ENCODE measurements around the gene OTOP1.
A peak's percentile ranks its signal among the peaks of the same experiment; 100 is the strongest.
"Not testable (repeated sequence)": the region's sequence is repeated elsewhere in the genome, so short reads cannot be mapped to it uniquely, and the experiment has no call there.

Gene OTOP1

DNA sequence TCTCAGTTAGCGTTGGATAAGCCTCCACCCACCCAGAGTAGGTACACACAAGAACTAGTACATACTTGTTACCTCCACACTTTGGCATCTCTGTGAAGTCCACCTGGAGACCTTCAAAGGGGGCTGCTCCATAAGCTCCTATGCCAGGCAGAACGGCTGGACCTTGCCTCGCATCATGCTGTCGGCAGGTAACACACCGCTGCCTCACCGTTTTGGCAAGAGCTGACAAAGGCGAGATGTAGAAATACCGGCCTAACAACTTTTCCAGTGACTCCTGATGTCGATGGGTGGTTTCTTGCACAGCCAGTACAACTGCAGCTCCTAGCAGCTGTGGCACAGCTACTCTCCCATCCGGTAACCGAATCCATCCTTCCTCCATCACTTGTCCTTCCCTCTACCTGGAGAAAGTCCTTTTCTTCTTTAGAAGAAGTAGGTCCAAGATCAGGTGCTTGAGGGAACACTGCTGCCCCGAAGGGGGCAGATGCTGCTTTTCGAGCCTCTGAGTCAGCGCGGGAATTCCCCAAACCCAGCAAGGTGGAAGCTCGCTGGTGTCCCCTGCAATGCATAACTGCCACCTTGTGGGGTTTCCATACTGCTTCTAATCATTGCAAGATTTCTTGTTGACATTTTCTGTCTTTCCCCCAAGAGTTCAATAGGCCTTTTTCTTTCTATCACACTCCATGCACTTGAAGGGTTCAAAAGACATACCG is 65.6 kb downstream of the OTOP1 start:
- peak; percentile 10 for DNase-seq (ENCODE audit: low spot score)

DNA sequence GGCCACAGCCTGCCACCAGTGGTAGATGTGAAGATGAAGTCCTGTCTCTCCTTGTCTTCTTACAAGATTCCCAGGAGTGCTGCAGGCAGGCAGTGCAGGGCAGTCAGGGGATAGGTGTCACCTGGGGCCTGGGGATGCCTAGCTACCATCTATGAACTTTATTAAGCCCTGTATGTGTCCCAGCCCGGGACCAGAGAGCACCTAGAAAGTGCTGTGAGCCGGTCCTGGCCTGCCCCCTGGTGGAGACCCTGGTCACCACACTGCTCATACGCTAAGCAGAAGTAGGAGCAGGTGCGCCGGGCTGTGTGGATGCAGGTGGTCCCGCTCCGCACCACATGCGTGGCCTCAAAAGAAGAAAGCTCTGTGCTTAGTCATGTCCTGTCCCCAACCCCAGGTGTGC is 81.1 kb downstream of the OTOP1 start:
- DNase-seq (ENCODE audit: low spot score): not testable (repeated sequence)

DNA sequence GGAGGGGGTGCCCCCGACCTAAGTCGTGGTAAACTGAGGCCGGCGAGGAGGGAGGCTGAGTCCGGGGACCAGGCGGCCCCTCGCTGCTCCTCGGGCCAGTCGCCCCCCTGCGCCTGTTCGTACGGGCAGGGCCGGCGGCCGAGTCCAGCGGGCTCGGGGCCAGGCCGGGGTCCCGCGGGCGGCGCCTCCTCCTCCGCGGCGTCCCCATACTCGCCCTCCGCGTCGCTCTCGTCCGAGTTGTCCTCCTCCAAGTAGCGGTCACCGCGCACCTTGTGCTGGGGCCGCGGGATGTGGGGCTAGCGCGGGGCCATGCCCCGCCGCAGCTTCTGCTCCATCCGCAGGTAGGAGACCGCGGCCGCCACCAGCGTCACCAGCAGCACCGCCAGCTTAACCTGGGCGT is 83.4 kb downstream of the OTOP1 start:
- not testable (repeated sequence) for DNase-seq (ENCODE audit: low spot score)

DNA sequence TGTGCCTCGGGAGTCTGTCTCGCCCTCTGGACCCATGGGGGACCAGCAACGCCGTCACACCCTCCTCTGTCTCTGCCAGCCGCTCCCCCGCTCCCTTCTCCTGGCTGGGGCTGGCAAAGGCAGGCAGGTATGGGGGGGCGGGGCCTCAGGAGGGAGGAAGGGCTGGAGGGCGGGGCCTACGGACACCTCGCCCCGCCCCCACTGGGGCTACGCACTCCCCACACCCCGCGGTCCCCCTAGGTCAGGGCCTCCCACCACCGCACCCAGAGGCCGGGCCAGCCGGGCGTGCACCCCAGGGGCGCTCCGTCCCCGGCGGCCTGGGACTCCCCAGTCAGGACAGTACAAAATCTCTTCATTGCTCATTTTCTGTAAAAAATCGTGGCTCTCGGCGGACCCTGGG is 84.0 kb downstream of the OTOP1 start:
- DNase-seq (ENCODE audit: low spot score): not testable (repeated sequence)

DNA sequence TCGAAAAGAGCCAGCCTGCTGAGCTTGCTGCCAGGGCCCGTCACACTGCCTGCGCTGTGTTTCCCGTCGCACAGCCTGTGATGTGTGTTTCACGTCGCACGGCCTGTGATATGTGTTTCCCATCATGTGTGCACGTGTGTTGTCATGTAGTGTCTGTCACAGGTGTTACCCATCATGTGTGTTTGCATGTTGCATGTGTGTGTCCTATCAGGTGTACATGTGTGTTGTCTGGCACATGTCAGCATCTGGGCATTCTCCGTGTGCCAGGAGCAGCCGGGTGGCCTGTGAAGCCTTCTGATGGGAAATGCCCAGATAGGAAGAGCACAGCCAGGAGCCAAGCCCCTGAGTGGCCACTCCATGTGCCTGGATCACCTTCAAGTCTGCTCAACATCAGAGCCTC is 85.5 kb downstream of the OTOP1 start:
- DNase-seq (ENCODE audit: low spot score): not testable (repeated sequence)

Data from activated CD4-positive, alpha-beta T cell treated with anti-CD3 and anti-CD28 coated beads, Interleukin-2, Interleukin-4, amounts not matched to agents 100 ng/mL and 50 ng/mL, durations not matched to agents 16 hours and 8 hours (primary cell).